HG03378 (cell line): Measurements from ENCODE around the gene EPB41L4B.
"Not testable (repeated sequence)": the region's sequence is repeated elsewhere in the genome, so short reads cannot be mapped to it uniquely, and the experiment has no call there.

Experiments
- ATAC-seq: cut with Tn5 transposase; IDR thresholded peaks from one replicate; pipeline ENCODE4 v1.9.1; 2021; ENCODE audit warnings: mild to moderate bottlenecking, moderate library complexity; ENCODE audit not compliant: unreplicated experiment

EPB41L4B gene

DNA sequence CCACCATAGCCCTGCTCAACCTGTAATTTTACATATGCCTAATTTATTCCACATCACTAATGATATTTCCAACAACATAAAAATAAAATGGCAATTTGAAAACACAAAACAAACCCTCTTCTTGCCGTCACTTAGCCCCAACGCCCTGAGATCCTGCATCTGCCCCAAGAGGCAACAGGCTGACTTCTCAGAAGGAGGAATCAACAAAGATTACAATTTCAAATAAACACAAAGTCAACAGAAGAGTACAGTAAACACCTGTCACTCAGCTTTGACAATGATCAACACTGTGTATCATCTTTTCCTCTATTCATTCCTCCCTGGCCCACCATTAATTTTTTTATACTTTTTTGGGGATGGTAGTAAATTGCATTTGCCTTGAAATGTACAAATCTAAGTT is 19.8 kb downstream of the EPB41L4B start:
- no peak for ATAC-seq

- ATAC-seq, result no peak
Observed at GRCh38 chr9:109299891-109300290, 21.0 kb downstream of the EPB41L4B start.

DNA sequence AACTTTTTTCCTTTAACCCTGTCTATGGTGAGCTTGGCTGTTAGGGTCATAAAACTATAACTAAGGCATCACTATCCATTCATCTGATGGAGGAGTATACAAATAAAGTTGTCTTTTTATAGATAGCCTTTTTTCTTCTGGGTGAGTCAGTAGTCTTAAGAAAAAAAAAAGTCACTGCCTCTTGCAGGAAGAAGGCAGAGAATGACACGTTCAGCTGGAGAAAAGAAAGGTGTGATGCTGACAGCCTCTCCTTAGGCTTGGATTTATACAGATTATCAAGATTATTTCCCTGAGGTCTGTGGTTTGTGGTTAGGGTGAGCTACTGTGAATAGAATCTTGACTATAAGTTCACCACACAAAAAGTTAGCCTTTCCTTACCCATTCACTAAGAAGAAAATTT is 23.0 kb downstream of the EPB41L4B start:
- ATAC-seq, result no peak

DNA sequence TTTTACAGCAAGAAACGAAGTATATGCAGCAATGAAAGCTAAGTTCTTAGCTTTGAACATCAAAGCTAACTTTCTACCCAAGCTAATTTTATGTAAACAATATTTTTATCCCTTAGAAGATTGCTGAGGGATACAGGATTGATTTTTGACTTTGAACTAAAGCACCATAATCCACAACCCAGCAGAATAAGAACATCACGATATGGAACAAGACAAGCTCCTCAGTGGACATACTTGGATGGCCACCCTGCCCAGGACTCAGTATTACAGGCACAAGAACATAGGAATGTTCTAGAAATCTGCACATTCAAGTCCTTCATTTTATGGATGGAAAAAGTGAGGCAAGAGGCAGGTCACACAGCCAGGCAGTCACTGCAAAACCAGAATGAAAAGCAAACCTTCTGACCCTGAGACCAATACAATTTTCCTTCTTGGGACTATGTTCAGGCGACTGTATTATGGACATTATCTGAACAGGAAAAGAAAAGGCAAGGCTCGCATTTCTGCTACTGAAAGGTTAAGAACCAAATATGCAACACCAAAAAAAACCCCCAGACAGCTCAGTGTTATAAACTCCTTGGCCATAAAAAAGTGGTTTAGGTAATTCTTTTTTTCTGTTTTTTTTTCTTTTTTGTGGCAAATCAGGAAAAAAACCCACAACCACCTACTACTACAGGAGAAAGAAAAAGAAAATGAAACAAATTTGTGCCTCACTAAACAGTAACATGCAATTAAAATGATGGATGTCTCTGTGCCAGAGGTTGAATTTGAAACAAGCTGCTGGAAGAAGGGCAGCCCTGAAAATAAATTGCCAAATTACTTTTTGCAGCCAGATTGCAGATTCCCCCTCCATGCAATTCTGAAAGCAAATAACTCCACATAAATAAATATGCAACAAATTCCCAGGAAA is 25.4 kb downstream of the EPB41L4B start:
- no peak for ATAC-seq

GRCh38 chr9:109290385-109290784 is 30.5 kb downstream of the EPB41L4B start:
- no peak for ATAC-seq

GRCh38 chr9:109289931-109290330 is 30.9 kb downstream of the EPB41L4B start:
- ATAC-seq, result no peak

DNA sequence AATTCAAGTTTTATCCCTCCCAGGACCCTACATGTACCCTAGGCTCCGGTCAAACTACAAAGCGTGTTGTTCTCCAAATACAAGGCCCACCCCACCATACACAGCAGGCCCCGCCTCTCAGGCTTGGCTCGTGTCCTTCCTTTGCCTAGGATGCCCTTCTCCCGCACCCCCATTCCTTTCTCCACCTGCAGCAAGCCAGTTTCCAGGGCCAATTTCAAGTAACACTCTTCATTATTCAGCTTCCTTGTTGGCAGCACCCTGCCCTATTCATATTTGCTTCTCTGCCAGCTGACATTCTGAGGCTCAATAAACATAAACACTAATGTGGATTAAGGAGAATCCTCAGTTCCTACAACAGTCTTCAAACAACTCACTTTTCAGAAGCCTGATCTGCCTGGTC is 31.7 kb downstream of the EPB41L4B start:
- no peak for ATAC-seq

DNA sequence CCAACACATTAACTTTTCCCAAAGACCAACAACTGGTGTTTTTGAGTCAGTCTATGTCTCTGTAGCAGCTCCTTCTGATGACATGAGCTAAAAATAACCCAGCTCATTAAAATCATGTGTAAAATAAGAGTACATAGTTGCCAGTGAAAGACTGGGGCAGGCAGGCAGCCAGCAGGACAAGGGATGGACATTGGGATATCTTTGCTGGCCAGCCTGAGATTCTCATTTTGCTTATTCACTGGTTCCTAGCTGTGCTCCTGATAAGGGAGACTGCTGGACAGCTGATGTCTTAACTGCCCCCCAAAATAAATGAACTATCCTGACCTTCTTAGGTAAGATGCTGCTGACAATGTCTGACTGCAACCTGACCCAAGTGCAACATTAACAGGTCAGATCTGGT is 33.9 kb downstream of the EPB41L4B start:
- no peak for ATAC-seq

DNA sequence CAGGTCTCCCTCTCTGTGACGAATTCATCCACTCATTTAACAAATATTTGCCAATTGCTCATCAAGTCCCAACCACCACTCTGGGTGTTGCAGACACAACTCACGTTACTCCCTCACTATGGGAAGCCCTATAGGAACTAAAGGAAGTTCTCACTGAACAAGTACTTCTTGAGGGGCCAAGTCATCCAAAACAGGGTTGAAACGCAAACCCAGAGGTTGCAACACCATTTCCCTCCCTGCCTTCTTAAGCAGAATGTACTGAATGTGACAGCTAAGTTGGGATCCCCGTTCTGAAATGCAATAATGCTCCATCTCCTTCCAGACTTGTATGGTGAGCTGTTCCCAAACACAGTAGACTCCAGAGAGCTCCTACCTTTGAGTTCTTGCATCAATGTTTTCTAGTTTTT is 34.3 kb downstream of the EPB41L4B start:
- no peak for ATAC-seq

GRCh38 chr9:109283672-109284071 is 37.2 kb downstream of the EPB41L4B start:
- not testable (repeated sequence) for ATAC-seq

- no peak for ATAC-seq
Observed at GRCh38 chr9:109283012-109283411, 37.8 kb downstream of the EPB41L4B start.

DNA sequence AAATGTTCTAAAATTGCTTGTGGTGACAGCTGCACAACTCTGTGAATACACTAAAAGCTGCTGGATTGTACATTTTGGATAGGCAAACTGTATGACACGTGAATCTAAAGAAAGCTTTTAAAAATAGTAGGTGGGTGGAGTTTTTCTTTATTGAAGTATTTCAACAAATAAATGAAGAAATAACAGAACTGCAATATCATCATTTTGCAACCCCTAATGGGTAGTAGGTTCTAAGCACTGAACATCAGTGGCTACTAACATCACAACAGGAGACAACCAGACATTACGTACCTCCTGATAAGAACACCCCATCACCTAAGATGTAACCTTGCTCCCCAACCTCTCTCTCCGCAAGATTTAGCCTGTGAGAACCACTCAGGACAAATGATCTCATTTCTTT is 38.6 kb downstream of the EPB41L4B start:
- no peak for ATAC-seq

- no peak for ATAC-seq
Observed at GRCh38 chr9:109281518-109281917, 39.3 kb downstream of the EPB41L4B start.

DNA sequence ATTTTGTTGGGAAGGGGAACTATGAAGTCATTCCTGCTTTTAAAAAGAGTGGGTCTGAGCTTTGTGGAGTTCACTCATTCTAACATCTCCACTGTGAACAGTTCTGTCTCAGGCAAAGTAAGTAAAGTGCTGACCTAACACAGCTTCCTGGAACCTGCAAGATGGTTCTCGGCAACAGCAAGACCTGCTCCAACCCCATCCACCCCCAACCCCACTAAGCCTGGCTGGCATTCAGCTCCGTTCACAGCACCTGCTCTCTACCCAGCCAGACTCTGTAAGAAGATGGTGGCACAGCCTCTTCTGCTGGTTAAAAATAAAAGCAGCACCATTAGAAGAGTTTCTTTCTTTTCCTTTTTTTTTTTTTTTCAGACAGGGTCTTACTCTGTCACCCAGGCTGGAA is 42.0 kb downstream of the EPB41L4B start:
- no peak for ATAC-seq

DNA sequence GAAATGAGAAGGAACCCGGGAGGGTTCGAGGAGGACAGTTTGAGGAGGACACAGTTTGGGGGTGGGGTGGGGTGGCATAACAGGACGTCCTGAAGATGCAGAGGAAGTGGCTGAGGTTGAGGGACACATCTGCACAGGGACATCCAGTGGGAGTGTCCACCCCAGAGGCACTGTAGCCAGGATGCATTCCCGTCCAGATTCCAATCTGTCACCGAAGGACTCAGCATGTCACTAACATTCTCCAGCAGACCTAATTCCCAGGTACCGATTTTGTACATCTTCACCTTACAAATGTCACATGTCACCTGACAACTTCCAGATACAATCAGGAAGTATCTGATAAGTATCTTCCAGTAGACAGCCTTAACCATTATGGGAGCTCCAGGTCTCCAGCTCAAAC is 42.6 kb downstream of the EPB41L4B start:
- ATAC-seq, result no peak

DNA sequence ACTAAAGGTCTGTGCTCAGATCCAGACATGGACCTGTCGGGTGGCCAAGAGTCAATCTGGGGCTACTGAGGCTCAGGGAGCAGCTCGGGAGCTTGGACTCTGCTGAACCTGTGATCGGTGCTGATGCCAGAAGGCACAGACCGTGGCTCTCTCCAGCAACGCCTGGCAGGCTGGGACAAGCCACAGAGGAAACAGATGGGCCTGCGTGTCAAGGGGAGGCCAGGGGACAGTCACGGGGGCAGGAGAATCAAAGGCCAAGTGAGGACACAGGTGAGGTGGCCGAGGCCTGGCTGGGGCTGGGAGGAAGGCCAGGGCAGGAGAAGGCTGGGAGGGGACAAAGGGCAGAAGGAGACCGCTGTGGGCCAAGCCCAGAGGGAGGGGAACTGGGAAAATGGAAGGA is 43.4 kb downstream of the EPB41L4B start:
- no peak for ATAC-seq

- no peak for ATAC-seq
Observed at GRCh38 chr9:109276469-109277440, 44.1 kb downstream of the EPB41L4B start.

- ATAC-seq, result no peak
Observed at GRCh38 chr9:109274884-109275730, 45.8 kb downstream of the EPB41L4B start.

DNA sequence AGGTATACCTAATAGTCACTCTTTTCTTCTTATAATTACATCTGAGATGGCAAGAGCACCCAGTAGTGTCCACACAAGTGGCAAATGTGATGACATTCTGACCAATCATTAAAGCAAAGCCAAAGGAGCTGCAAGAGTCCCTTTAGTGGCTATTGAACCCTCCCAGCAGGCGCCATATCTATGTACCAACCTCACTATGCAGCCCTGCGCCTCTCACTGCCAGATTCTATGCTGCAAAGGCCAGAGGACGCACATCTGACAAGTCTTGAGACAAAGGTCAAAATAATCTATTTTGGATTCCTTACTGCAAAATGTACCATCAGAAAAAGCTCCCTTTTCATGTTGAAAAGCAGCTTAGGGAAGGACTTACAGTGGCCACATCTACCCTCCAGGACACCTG is 47.0 kb downstream of the EPB41L4B start:
- ATAC-seq, result no peak

DNA sequence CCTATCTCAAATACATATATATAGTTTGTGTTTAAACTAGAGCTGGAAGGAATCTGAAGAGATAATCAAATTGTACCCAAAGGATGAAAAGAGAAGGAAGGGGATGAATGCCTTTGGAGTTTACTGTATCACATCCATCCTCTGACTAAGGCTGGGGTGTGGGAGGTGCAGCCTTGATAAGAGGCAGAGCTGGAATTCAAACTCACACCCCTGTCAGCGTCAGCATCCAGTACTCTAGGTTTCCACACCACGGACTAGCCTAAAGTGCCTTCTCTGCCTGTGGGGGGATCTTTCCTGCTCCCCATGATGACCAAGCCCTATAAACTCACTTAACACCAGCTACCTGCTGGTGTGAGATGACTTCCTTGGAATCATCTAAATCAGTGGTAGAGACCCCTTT is 48.1 kb downstream of the EPB41L4B start:
- ATAC-seq, result no peak

- no peak for ATAC-seq
Observed at GRCh38 chr9:109272045-109272444, 48.8 kb downstream of the EPB41L4B start.
